Fibroblast of skin of abdomen (primary cell): ENCODE results near the gene TMEM33.
A peak's percentile ranks its signal among the peaks of the same experiment; 100 is the strongest.

Source experiments
- DNase-seq: peaks from one replicate; pipeline ENCODE4 v3.0.0-alpha.2; 2013

Gene TMEM33

GRCh38 chr4:41939016-41939626, 3.9 kb downstream of the TMEM33 start:
- DNase-seq = no peak

- no peak for DNase-seq
These were observed 5.6 kb downstream of the TMEM33 start for GRCh38 chr4:41940834-41941233.

GRCh38 chr4:41943506-41943905, 8.3 kb downstream of the TMEM33 start:
- DNase-seq = no peak

DNA sequence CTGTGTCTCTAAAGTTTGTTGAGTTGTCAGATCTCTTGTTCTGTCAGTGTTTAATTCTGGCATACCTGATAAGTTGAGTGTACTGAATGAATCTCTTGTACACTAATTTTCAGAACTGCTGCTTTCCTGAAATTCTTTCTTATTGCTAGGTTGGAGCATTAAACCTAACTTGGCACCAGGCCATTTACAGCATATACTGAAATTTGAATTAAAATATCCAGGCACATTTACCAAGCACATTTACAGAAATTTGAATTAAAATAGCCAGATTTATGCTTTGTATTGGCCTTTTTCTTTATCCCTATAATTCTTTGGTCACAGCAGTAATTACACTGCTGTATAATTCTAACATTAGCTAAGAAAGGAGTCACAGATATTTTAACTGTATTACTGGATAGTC, 8.9 kb downstream of the TMEM33 start:
- DNase-seq = no peak

GRCh38 chr4:41949531-41949930, 14.3 kb downstream of the TMEM33 start:
- DNase-seq = no peak

DNA sequence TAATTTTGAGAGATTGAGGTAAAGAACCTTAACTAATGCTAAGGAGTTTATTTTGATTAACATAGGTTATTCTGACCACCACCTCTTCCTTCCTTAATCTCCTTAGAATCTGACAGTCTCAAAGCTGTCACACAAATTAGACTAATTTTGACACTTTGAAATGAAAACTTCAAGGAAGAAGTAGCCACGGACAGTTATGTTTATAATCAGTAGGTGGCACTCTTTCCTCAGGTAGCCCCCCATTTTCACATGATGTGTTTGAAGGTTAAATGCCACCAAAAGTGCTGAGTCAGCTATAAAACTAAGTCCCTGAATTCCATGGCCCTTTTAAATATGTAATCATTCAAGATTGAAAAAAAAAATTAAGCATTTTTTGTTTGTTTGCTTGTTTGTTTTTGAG, 22.4 kb downstream of the TMEM33 start:
- DNase-seq = peak; percentile 3

GRCh38 chr4:41963105-41963504, 27.9 kb downstream of the TMEM33 start:
- DNase-seq = peak; percentile 4

DNA sequence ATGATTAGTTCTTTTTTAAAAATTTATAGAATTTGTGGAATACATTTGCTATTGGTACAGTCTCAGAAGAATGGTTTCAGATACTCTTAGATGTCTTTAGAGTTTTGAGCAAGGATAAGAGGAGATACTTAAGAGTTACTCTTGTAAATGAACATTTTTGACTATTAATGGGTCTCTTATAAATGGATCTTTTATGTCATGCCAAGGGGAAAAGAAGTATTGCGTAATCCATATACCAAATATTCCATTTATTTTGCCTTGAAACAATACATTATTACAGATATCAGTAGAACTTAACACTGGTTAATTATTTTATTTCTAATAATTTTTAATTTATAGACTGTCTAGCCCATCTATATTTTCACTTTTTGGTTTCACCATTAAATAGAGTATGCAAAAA, 29.2 kb downstream of the TMEM33 start:
- no peak for DNase-seq

GRCh38 chr4:41967392-41967791, 32.2 kb downstream of the TMEM33 start:
- no peak for DNase-seq

GRCh38 chr4:41969671-41970070, 34.4 kb downstream of the TMEM33 start:
- no peak for DNase-seq

DNA sequence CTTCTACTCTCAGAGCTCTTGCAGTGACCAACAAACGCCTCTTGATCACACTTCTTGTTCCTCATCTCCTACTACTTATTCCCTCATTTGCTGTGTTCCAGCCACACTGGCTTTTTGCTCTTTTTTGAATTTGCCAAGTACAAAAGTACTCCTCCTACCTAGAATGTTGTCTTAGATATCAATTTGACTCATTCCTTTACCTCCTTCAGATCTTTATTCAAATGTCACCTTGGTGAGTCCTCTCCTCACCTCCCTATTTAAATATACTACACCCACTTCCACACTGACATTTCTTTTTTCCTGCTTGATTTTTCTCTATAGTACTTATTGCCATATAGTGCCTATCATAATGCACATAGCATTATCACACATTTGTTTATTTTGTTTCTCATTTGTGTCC, 40.1 kb downstream of the TMEM33 start:
- DNase-seq = no peak

- no peak for DNase-seq
These were observed 41.7 kb downstream of the TMEM33 start for GRCh38 chr4:41976775-41977516.

DNA sequence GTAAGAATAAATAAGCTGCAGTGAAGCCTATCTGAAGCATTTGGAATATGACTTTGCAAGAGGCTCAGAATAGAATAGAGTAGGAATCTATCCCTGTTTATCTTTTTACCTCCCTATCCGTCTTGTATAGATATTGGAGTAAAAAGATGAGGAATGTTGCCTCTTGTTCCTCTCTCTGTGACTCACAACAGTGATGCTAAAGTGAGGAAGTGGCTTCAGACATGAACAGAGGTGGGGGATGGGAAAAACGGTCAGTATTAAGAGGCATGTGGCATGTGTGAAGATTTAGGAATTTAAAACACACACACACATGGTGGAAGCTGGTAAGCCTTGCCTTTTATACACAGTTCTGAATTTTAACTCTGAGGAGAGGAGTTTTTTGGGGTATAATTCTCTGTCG, 42.5 kb downstream of the TMEM33 start:
- DNase-seq = peak; percentile 69

DNA sequence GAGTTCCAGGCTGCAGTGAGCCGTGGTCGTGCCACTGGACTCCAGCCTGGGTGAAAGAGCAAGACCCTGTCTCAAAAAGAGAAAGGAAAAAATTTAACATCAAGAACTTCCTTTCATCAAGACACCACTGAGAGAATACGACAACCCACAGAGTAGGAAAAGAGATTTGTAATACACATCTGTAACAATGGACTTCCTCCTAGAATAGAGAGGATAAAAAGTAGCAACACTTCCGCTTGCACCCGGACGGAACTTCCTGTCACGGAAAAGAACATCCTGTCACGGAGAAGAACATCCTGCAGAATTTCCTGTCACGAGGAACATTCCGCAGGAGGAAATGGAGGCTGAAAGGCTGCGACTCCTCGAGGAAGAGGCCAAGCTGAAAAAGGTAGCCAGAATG, 46.2 kb downstream of the TMEM33 start, which contains the start of gene DCAF4L1:
Gene DCAF4L1, plus strand, starts transcription at position 301 of the 400 bp plus-strand sequence. Its CDS starts 37 bp downstream, at position 338.
- no peak for DNase-seq

DNA sequence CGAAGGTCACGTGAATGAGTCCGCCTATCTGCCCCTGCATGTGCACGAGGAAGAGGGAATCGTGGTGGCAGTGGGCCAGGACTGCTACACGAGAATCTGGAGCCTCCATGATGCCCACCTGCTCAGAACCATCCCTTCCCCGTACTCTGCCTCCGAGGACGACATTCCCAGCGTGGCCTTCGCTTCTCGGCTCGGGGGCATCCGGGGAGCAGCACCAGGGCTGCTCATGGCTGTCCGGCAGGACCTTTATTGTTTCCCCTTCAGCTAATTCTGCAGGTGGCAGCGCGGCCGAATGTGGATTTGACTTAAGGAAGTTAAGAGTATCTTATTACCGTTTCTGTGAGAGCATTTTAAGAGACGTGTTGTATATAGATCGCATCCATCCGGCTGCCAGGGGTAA, 47.5 kb downstream of the TMEM33 start:
- DNase-seq = no peak

DNA sequence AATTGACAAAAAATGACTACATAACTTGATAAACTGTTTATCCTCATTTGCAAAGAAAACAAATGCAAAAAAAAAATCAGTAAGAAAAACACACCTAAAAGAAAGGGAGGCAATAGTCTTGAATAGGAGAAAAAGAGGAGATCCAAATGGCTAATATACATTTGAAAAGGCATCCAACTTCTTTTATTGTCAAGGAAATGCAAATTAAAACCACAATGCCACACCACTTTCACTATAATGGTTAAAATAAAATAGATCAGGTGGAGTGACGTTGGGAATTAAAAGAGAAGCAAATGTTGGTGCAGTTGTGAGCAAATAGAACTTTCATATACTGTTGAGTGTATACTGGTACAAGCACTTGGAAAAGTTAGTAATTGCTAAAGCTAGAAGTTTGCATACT, 49.9 kb downstream of the TMEM33 start:
- DNase-seq = no peak

DNA sequence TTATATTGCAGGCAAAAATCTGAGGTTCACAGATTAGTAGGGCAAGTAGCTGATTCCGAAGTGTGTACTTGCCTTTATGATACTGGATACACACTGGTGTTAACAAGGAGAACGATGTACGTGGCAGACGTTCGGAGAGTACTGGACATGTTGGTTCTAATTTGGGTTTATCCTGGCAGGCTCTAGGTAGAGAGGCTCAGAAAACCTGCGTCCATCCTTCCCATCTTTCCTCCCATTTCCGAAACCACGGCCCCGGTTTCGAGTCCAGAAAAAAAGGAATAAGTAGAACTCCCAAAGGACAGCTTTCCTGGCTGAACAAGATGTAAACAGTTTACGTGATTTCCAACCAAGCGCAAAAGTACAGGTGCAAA, 54.8 kb downstream of the TMEM33 start:
- no peak for DNase-seq

- DNase-seq = peak; percentile 94
These were observed 55.3 kb downstream of the TMEM33 start, which contains the start of gene SLC30A9 for GRCh38 chr4:41990365-41991111. Gene SLC30A9 (plus strand): TSS chr4:41990530. CDS start chr4:41990652, 122 bp downstream.

DNA sequence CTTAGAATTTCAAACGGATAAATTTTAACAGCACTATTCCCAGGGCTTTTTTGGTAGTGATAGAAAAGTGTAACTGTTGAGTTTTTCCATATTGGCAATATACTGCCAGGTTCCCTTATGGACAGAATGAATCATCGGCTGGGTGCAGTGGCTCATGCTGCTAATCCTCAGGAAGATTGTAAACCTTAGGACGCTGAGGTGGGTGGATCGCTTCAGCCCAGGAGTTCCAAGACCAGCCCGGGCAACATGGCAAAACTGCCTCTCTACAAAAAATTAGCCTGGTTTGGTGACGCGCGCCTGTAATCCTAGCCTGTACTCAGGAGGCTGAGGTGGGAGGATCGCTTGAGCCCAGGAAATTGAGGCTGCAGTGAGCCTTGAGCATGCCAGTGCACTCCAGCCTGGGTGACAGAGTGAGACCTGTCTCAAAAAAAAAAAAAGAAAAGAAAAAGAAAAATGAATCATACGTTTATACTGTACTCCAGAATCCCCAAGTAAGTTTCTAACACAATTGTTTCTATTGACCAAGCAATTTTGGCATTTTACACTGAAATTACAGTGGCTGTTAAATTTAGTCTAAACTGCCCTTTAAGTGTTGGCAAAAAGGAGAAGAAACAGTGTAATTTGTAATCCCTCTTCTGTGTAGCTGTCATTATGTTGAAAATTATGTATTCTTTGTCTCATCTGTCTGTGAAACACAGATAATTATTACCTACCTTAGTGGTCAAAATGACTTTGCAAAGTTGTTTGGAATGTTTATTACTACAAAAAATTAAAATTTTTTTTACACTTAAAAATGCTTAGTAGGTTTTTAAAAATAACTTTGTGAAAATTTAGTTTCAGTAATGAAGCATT, 56.9 kb downstream of the TMEM33 start:
- DNase-seq = no peak

DNA sequence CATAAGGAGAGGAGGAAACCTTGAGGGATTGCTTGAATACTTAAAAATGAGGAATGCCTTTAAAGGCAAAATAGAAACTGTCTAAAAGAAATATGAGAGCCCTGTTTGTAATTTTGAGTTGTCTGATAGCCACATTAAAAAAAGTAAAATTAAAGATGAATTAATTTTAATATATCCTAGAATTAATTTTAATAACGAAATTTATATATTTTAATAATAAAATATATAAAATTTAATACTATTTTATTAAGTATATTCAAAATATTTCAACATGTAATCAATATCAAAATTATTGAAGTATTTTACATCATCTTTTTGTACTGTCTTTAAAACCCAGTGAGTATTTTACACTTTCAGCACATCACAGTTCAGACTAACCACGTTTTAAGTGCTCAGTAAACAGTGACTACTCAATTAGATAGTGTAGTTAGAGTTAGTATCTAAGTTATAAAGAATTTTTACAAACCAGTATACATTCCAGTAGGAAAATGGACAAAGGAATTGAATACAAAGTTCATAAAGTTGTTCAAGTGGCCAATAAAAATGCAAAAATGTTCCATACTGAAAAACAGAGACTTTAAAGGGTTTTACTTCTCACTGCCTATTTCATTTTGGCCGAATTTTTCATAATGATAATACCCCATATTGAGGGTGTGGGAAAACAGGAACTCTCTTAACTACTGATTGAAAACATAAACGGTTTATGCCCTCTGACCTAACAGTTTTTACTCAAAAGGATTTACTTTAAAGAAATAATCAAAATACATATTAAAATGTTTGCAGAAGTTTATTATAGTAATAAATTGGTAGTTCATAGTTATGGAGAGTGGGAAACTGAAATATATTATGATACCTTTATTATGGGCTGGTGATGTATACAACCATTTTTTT, 58.0 kb downstream of the TMEM33 start:
- no peak for DNase-seq

DNA sequence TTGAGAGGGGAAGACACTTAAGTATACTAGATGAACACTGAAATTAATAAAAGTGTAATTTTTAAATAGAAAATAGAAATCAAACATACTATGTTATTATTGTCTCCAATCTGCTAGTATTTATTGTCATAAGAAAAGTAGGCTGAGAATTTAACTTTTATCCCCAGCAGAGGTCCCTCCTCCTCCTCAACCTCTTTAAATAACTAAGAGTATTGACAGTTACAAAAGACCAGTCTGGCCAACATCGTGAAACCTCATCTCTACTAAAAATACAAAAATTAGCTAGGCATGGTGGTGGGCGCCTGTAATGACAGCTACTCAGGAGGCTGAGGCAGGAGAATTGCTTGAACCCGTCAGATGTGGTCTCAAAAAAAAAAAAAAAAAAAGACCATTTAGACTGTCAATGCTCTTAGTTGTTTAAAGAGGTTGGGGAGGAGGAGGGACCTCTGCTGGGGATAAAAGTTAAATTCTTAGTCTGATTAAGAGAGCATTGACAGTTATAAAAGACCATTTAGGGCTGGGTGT, 59.3 kb downstream of the TMEM33 start:
- no peak for DNase-seq
